Heart right ventricle (tissue), 16 donors: Measurements from ENCODE around the gene UTP3. TPM values are rescaled to one million over a fixed set of nuclear protein-coding genes. Genes with fewer than 3 reads are reported as not detected.
A peak's percentile ranks its signal among the peaks of the same experiment; 100 is the strongest.
"Not testable (repeated sequence)": the region's sequence is repeated elsewhere in the genome, so short reads cannot be mapped to it uniquely, and the experiment has no call there.

Experiments
- ATAC-seq, 8 donors: fragments of 200-7000 bp; cut with Tn5 transposase; one replicate each; pipeline ENCODE4 v1.9.1; 2020; ENCODE audit warnings: mild to moderate bottlenecking in 8 of 8, moderate library complexity in 8 of 8, moderate number of reproducible peaks in 1 of 8
- DNase-seq, 2 donors: peaks; one replicate each; pipeline ENCODE4 v3.0.0-alpha.2; 2020
- H3K27ac ChIP-seq, 10 donors: fragments of 200-600 bp; sonication (generic) in 2 of 10; one replicate each; pipeline versions ENCODE4 v1.5.0 to v1.8.0; 2020 to 2022; ENCODE audit warnings: mild to moderate bottlenecking in 3 of 10
- H3K27me3 ChIP-seq, 7 donors: fragments of 200-600 bp; one replicate each; pipeline ENCODE4 v1.8.0; 2021 to 2022; ENCODE audit warnings: mild to moderate bottlenecking in 2 of 7
- H3K36me3 ChIP-seq, 9 donors: fragments of 200-600 bp; sonication (generic) in 1 of 9; one replicate each; pipeline versions ENCODE4 v1.5.0 to v1.8.0; 2020 to 2022; ENCODE audit warnings: mild to moderate bottlenecking in 2 of 9
- H3K4me1 ChIP-seq, 9 donors: fragments of 200-600 bp; sonication (generic) in 1 of 9; one replicate each; pipeline versions ENCODE4 v1.5.0 to v1.8.0; 2020 to 2022; ENCODE audit warnings: mild to moderate bottlenecking in 4 of 9
- H3K4me3 ChIP-seq, 10 donors: fragments of 200-600 bp; sonication (generic) in 2 of 10; one replicate each; pipeline versions ENCODE4 v1.5.0 to v1.8.0; 2020 to 2022; ENCODE audit warnings: mild to moderate bottlenecking in 7 of 10, moderate library complexity in 2 of 10
- H3K9me3 ChIP-seq, 11 donors: fragments of 200-600 bp in 10 of 11; sonication (generic) in 2 of 11; one replicate each; pipeline versions ENCODE4 v1.5.0 to v1.8.0; 2013 to 2022; ENCODE audit warnings: mild to moderate bottlenecking in 2 of 11, control low read depth in 1 of 11, moderate library complexity in 1 of 11
- CTCF ChIP-seq, 9 donors: fragments of 200-600 bp; sonication (generic) in 2 of 9; IDR thresholded peaks; one replicate each; pipeline versions ENCODE4 v1.5.0 to v1.8.0; 2021 to 2022; ENCODE audit warnings: antibody characterized with exemption in 9 of 9, mild to moderate bottlenecking in 5 of 9, moderate library complexity in 1 of 9
- WGBS, 2 donors: extraction: QIAGEN DNeasy Blood & Tissue Kit; methylation state at CpG; one replicate each; pipeline ENCODE4 v1.1.7; 2013; ENCODE audit warnings: inconsistent platforms in 1 of 2; 5-methylcytosine and 5-hydroxymethylcytosine counted together
- intact Hi-C, 10 donors: fragments of 100-400 bp; cut with DNase I; formaldehyde crosslinking; loops; one replicate each; pipeline versions ENCODE4 v1.11.1 to v1.14.2; 2022
- polyA plus RNA-seq, 2 donors: library from polyadenylated mRNA; stranded (reverse); fragments of 200-250 nt; gene quantifications; one replicate each; pipeline ENCODE4 v1.2.3, GENCODE V29; 2013
- total RNA-seq, 10 donors: library from RNA; stranded (reverse); fragmentation: NEBNext Ultra II Directional in 3 of 10; extraction: Animal tissue kit (Norgen Biotek cat#: 25700) in 3 of 10; gene quantifications; one replicate each; pipeline versions ENCODE4 v1.2.1 to v1.2.4, GENCODE V29; 2021 to 2023
- donor health status: Arrhythmogenic right ventricular cardiomyopathy.
- donor health status: ischemic (EF 13 %, LVEDD 7.1; RV severe dilation, severe dysfunction).
- donor health status: healthy with polysubstance abuse.
- donor health status: DM: no; HTN: yes; CAD: no.
- donor health status: DM: no; HTN: no; CAD: no.
- donor health status: ischemic (EF 25% LVEDD 6.9; RV normal size, moderate dysfunction).
- donor health status: ischemic (EF 25% LVEDD 5.7; RV mildly dilated, moderate dysfunction).
- donor health status: healthy.
- donor health status: DM: yes; HTN: yes; CAD: no.
- donor health status: Ischemic cardiomyopathy.
- donor health status: ischemic (EF 35%, LVEDD 5.7; RV mildly dilated, moderate dysfunction).
- donor health status: nonischemic (EF 11% LVEDD 7.7; RV severe dilation, severe dysfunction).
- donor health status: DM: yes; HTN: yes; CAD: no.
- donor health status: PGD.
- donor health status: ischemic (EF 29% LVEDD 5.4; RV normal size, mild dysfunction).
- donor health status: nonischemic (EF 23%, LVEDD 6.1; RV moderate dilation, normal function).

Gene UTP3
- total and polyA plus RNA-seq, 12 donors, result 12.9 to 20.4 (median 17.4) TPM

DNA sequence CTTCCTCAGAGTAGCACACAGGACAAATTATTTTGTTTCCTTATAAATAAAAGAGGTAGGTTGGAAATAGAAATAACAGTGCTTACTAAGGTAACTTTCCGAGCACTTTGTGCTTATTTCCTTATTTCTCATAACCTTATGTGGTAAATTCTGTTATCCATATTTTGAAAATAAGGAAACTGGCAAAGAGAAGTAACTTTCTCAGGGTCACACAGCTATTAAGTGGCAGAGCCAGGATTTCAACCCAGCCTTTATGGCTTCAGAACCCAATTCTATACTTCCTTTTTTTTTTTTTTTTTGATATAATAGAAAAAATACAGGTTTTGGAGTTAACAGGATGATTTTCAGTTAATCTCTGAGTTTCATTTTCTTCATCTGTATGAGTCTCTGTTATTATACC is 3.3 kb downstream of the UTP3 start:
- Histone ChIP-seq H3K4me1 (peaks cover 8 to 48% (median 33%) of the 10 kb centered on the region in 9 donors), H3K36me3 (peaks cover 0 to 47% (median 10%) of the 10 kb centered on the region in 9 donors), H3K4me3 (no peak overlapping the region), H3K9me3 (no peaks in the 10 kb centered on the region), H3K27me3 (no peaks in the 10 kb centered on the region), H3K27ac (peak overlapping the region in 1 of 10 donors; percentile 7)
- TF ChIP-seq CTCF (IDR thresholded peaks at IDR 0.05), result no peak
- 81 to 94% methylated on average over 1 of the region's 1 CpG for WGBS, 2 donors
- intact Hi-C loops, result no loop called here
- ATAC-seq, result no peak
- DNase-seq, result no peak

- intact Hi-C loops, H3K27ac ChIP-seq, DNase-seq, H3K27me3 ChIP-seq, H3K9me3 ChIP-seq, H3K4me3 ChIP-seq, ATAC-seq: not testable (repeated sequence)
- Histone ChIP-seq H3K36me3 (peaks cover 0 to 47% (median 10%) of the 10 kb centered on the region in 9 donors), H3K4me1 (peaks cover 2 to 30% (median 22%) of the 10 kb centered on the region in 9 donors)
- 94 to 95% methylated on average over 7 of the region's 7 CpGs for WGBS, 2 donors
These were observed 6.3 kb downstream of the UTP3 start for GRCh38 chr4:70694633-70695032.

DNA sequence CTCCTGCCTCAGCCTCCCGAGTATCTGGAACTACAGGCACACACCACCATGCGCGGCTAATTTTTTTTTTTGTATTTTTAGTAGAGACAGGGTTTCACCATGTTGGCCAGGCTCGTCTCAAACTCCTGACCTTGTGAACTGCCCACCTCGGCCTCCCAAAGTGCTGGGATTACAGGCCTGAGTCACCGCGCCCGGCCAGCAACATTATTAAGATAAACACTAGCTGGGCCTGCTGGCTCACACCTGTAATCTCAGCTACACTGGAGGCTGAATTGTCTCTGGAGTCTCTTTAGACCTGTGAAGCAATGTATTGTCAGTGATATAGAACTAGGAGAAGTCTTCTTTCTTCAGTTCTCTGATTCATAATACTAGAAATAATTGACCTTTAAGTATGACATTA is 10.1 kb downstream of the UTP3 start:
- H3K27me3 ChIP-seq, H3K9me3 ChIP-seq, H3K4me1 ChIP-seq, H3K4me3 ChIP-seq, DNase-seq, H3K27ac ChIP-seq, intact Hi-C loops, ATAC-seq: not testable (repeated sequence)
- H3K36me3 ChIP-seq, result peaks cover 0 to 13% (median 0%) of the 10 kb centered on the region in 9 donors
- 82 to 87% methylated on average over 8 of the region's 8 CpGs for WGBS, 2 donors

- WGBS, 2 donors, result 94% methylated on average over 5 of the region's 5 CpGs
- H3K4me3 ChIP-seq, result no peak overlapping the region
- ATAC-seq, result no peak
- no peaks in the 10 kb centered on the region for H3K27me3 ChIP-seq
- no peak for TF ChIP-seq CTCF (IDR thresholded peaks at IDR 0.05)
- H3K9me3 ChIP-seq, result no peaks in the 10 kb centered on the region
- intact Hi-C loops, result loop anchor here in 4 of 10 donors (10.0 kb wide), 2 partner anchors 124 to 134 kb away; partner anchors contain the start of gene GRSF1 (in 3 of the 4)
- peaks cover 0 to 7% (median 0%) of the 10 kb centered on the region in 9 donors for H3K36me3 ChIP-seq
- peaks cover 0 to 13% (median 8%) of the 10 kb centered on the region in 9 donors for H3K4me1 ChIP-seq
- no peak for DNase-seq
- no peak overlapping the region for H3K27ac ChIP-seq
These were observed 12.4 kb downstream of the UTP3 start for GRCh38 chr4:70700712-70701111.

DNA sequence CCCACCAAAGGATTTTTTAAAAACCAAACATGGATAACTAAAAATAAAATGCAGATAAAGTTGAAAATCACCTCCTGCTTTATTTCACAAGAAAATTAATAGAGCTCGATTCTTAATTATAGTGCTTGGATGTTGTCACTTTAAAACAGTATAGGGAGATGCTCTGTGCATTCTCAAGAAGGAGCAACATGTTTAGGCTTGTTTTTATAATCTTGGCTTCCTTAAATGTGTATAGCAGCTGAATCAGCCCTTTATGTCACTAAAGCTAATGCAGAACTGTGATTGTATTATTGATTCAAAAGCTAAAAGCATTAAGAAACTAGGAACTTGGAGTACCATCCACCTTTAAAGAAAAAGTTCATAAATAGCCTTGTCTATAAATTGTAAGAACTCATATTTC is 12.9 kb downstream of the UTP3 start:
- no peak overlapping the region for H3K27ac ChIP-seq
- ATAC-seq (no peak), DNase-seq (no peak)
- H3K36me3 ChIP-seq, result peaks cover 0 to 1% (median 0%) of the 10 kb centered on the region in 9 donors
- H3K27me3 ChIP-seq, result no peaks in the 10 kb centered on the region
- 86 to 87% methylated on average over 1 of the region's 1 CpG for WGBS, 2 donors
- no peaks in the 10 kb centered on the region for H3K9me3 ChIP-seq
- no peak overlapping the region for H3K4me3 ChIP-seq
- intact Hi-C loops, result loop anchor here in 4 of 10 donors (10.0 kb wide), 2 partner anchors 124 to 134 kb away; partner anchors contain the start of gene GRSF1 (in 3 of the 4)
- H3K4me1 ChIP-seq, result peaks cover 2 to 18% (median 9%) of the 10 kb centered on the region in 9 donors
- no peak for TF ChIP-seq CTCF (IDR thresholded peaks at IDR 0.05)

- ATAC-seq, H3K4me3 ChIP-seq, DNase-seq, H3K9me3 ChIP-seq, H3K27me3 ChIP-seq, H3K36me3 ChIP-seq: not testable (repeated sequence)
- intact Hi-C loops, result loop anchor here in 4 of 10 donors (10.0 kb wide), 2 partner anchors 122 to 132 kb away; partner anchors contain the start of gene GRSF1 (in 3 of the 4)
- WGBS, 2 donors, result 86 to 90% methylated on average over 2 of the region's 2 CpGs
- Histone ChIP-seq H3K4me1 (peaks cover 3 to 30% (median 17%) of the 10 kb centered on the region in 9 donors), H3K27ac (peak overlapping the region in 1 of 10 donors; percentile 98)
These were observed 14.3 kb downstream of the UTP3 start for GRCh38 chr4:70702592-70702991.
